HepG2 (cell line): ENCODE data around the gene SEMA3B. TPM values are rescaled to one million over a fixed set of nuclear protein-coding genes. Genes with fewer than 3 reads are reported as not detected.

Source experiments
- ARID5B ChIP-seq: IDR thresholded peaks from 2 replicates; pipeline ENCODE4 v1.4.0; 2020; ENCODE audit warnings: mild to moderate bottlenecking, missing genetic modification reagents
- CEBPG ChIP-seq: IDR thresholded peaks from 2 replicates; pipeline ENCODE4 v1.6.1; 2016
- DMAP1 ChIP-seq: IDR thresholded peaks from 2 replicates; pipeline ENCODE4 v1.6.1; 2016
- FOXO4 ChIP-seq: sonication (generic); formaldehyde crosslinking; conservative IDR thresholded peaks from 2 replicates; pipeline ENCODE4 v1.8.1; 2023; ENCODE audit warnings: missing genetic modification reagents
- HNF1A ChIP-seq, 2 experiments: sonication (generic) in 1 of 2; formaldehyde crosslinking in 1 of 2; IDR thresholded peaks; 2 replicates each; pipeline versions ENCODE4 v1.4.0 to v1.6.1; 2016 to 2020; ENCODE audit warnings: borderline replicate concordance in 1 of 2, low read depth in 1 of 2, mild to moderate bottlenecking in 1 of 2, missing genetic modification reagents in 1 of 2
- MEIS1 ChIP-seq: sonication (generic); formaldehyde crosslinking; IDR thresholded peaks from 2 replicates; pipeline ENCODE4 v1.9.0; 2021; ENCODE audit warnings: mild to moderate bottlenecking, missing genetic modification reagents, moderate library complexity, borderline replicate concordance
- NR2F6 ChIP-seq, 2 experiments: IDR thresholded peaks; 2 replicates each; pipeline ENCODE4 v1.6.1; 2016; ENCODE audit warnings: antibody characterized with exemption in 1 of 2, mild to moderate bottlenecking in 1 of 2
- RBFOX2 ChIP-seq: fragments of 200-400 bp; formaldehyde crosslinking; IDR thresholded peaks from 2 replicates; pipeline ENCODE4 v1.6.1; 2017; ENCODE audit warnings: low read depth, mild to moderate bottlenecking, low read length
- SALL2 ChIP-seq: sonication (generic); formaldehyde crosslinking; IDR thresholded peaks from 2 replicates; pipeline ENCODE4 v1.8.1; 2023; ENCODE audit warnings: mild to moderate bottlenecking, missing genetic modification reagents, inconsistent platforms
- ZNF563 ChIP-seq: sonication (generic); formaldehyde crosslinking; IDR thresholded peaks from 2 replicates; pipeline ENCODE4 v1.8.0; 2022; ENCODE audit warnings: mild to moderate bottlenecking, moderate library complexity, missing genetic modification reagents
- ZNF609 ChIP-seq: sonication (generic); formaldehyde crosslinking; IDR thresholded peaks from 2 replicates; pipeline ENCODE4 v1.4.0; 2020; ENCODE audit warnings: mild to moderate bottlenecking, missing genetic modification reagents, borderline replicate concordance
- polyA plus RNA-seq, 8 experiments: library from polyadenylated mRNA; depleted of rRNA in 3 of 8; stranded (reverse) in 7 of 8; unstranded in 1 of 8; fragments of >200 nt; fragmentation: Illumina TruSeq in 4 of 8; extraction: Trizol in 4 of 8; gene quantifications; 2 replicates each; pipeline versions ENCODE4 v1.2.1 to v1.2.3, GENCODE V29; 2011 to 2016; ENCODE audit warnings: low read depth in 4 of 8, missing spikeins in 1 of 8, mixed read lengths in 1 of 8; ENCODE audit not compliant: insufficient read depth in 1 of 8
- total RNA-seq, 5 experiments: library from RNA; depleted of rRNA; stranded (reverse); fragments of >200 nt; fragmentation: Illumina TruSeq; extraction: Trizol; gene quantifications; 2 replicates each; pipeline ENCODE4 v1.2.3, GENCODE V29; 2016; ENCODE audit warnings: low read depth in 1 of 5
- TF ChIP-seq, protein P1 (sequence below): sonication (generic); formaldehyde crosslinking; IDR thresholded peaks from 2 replicates; pipeline ENCODE4 v1.4.0; 2020; ENCODE audit warnings: mild to moderate bottlenecking, missing genetic modification reagents

SEMA3B gene
- total and polyA plus RNA-seq, 2 of the 13 experiments (the other 11 are each of a cell fraction or from before 2014, with no cell fraction given): 93.2 to 158 TPM

GRCh38 chr3:50264383-50264963 is 4.5 kb upstream of the SEMA3B start (continued):
- no peak for TF ChIP-seq SALL2
- peak; percentile 28; the same call in 1 of the 2 replicates for TF ChIP-seq ZNF609
- peak; percentile 59; the same call in 1 of the 2 replicates for TF ChIP-seq ARID5B
- TF ChIP-seq FOXO4 (CRISPR knock-in tag): no peak
- TF ChIP-seq MEIS1: no peak
- TF ChIP-seq, protein P1, sequence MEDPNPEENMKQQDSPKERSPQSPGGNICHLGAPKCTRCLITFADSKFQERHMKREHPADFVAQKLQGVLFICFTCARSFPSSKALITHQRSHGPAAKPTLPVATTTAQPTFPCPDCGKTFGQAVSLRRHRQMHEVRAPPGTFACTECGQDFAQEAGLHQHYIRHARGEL (CRISPR knock-in tag): no peak
- peak; percentile 10; the same call in 1 of the 2 replicates for TF ChIP-seq RBFOX2
- TF ChIP-seq NR2F6 (IDR thresholded peaks at IDR 0.05): peak; percentile 60
- TF ChIP-seq NR2F6 (CRISPR knock-in tag; IDR thresholded peaks at IDR 0.05): no peak; the same call in none of the 2 replicates
- TF ChIP-seq DMAP1 (CRISPR knock-in tag): peak; percentile 51; the same call in 1 of the 2 replicates
- TF ChIP-seq CEBPG: peak; percentile 4; the same call in 1 of the 2 replicates
- no peak; the same call in 1 of the 2 replicates for TF ChIP-seq ZNF563 (CRISPR knock-in tag)
- TF ChIP-seq HNF1A (IDR thresholded peaks at IDR 0.05; ENCODE audit: low read depth): no peak; the same call in 1 of the 2 replicates
- TF ChIP-seq HNF1A (CRISPR knock-in tag; IDR thresholded peaks at IDR 0.05; ENCODE audit: borderline replicate concordance): peak; percentile 21; the same call in 1 of the 2 replicates
